Tibial artery (tissue), 4 donors: ENCODE measurements around the gene CAMTA1.

Source experiments
- DNase-seq, 2 donors: peaks; one replicate each; pipeline ENCODE4 v3.0.0-alpha.2; 2019
- H3K27ac ChIP-seq, 2 donors: fragments of 200-600 bp; sonication (generic) in 1 of 2; 1 replicate in 1 of 2; 2 replicates in 1 of 2; pipeline ENCODE4 v1.5.1; 2018 to 2019; ENCODE audit warnings: mild to moderate bottlenecking in 1 of 2
- H3K27me3 ChIP-seq, 2 donors: fragments of 200-600 bp; sonication (generic) in 1 of 2; one replicate each; pipeline versions ENCODE4 v1.5.1 to v1.6.0; 2016 to 2019
- H3K36me3 ChIP-seq, 3 donors: fragments of 200-600 bp; sonication (generic) in 2 of 3; one replicate each; pipeline ENCODE4 v1.5.1; 2016 to 2019; ENCODE audit warnings: mild to moderate bottlenecking in 2 of 3
- H3K4me1 ChIP-seq, 4 donors: fragments of 200-600 bp; sonication (generic) in 2 of 4; 1 replicate in 3 of 4; 2 replicates in 1 of 4; pipeline ENCODE4 v1.5.1; 2016 to 2019
- H3K4me3 ChIP-seq, 2 donors: fragments of 200-600 bp; sonication (generic) in 1 of 2; 1 replicate in 1 of 2; 2 replicates in 1 of 2; pipeline ENCODE4 v1.5.1; 2018 to 2019; ENCODE audit warnings: mild to moderate bottlenecking in 2 of 2
- H3K9me3 ChIP-seq, 3 donors: fragments of 200-600 bp; sonication (generic) in 1 of 3; one replicate each; pipeline ENCODE4 v1.5.1; 2016 to 2019
- CTCF ChIP-seq, 2 experiments: fragments of 200-600 bp in 1 of 2; fragments of 450-650 bp in 1 of 2; IDR thresholded peaks; one replicate each; pipeline ENCODE4 v1.5.1; 2017 to 2019; ENCODE audit warnings: antibody characterized with exemption in 2 of 2, mild to moderate bottlenecking in 1 of 2, moderate library complexity in 1 of 2
- intact Hi-C: fragments of 100-400 bp; cut with DNase I; formaldehyde crosslinking; loops from one replicate; pipeline ENCODE4 v1.15.0; 2023; ENCODE audit warnings: low total_unique reads

The CAMTA1 gene

GRCh38 chr1:6923955-6924881 lies 139.0 kb downstream of the CAMTA1 start:
- no peak for DNase-seq
- H3K4me3 ChIP-seq, result peak overlapping the region in 1 of 2 donors; percentile 11
- no peaks in the 10 kb centered on the region for H3K36me3 ChIP-seq
- intact Hi-C loops, result no loop called here
- peaks cover 0 to 39% (median 34%) of the 10 kb centered on the region in 4 donors for H3K4me1 ChIP-seq
- H3K27ac ChIP-seq, result peak overlapping the region; percentile 55 to 57
- TF ChIP-seq CTCF (IDR thresholded peaks at IDR 0.05), result no peak
- no peaks in the 10 kb centered on the region for H3K9me3 ChIP-seq
- H3K27me3 ChIP-seq, result no peaks in the 10 kb centered on the region

- H3K4me1 ChIP-seq, result peaks cover 0 to 39% (median 34%) of the 10 kb centered on the region in 4 donors
- TF ChIP-seq CTCF (IDR thresholded peaks at IDR 0.05), result no peak
- no peaks in the 10 kb centered on the region for H3K27me3 ChIP-seq
- peak overlapping the region; percentile 55 to 57 for H3K27ac ChIP-seq
- no peaks in the 10 kb centered on the region for H3K36me3 ChIP-seq
- no peak overlapping the region for H3K4me3 ChIP-seq
- DNase-seq, result no peak
- H3K9me3 ChIP-seq, result no peaks in the 10 kb centered on the region
- intact Hi-C loops, result no loop called here
Measured at GRCh38 chr1:6924891-6925290, 139.6 kb downstream of the CAMTA1 start.

GRCh38 chr1:6927626-6928025 lies 142.4 kb downstream of the CAMTA1 start:
- H3K9me3 ChIP-seq, result no peaks in the 10 kb centered on the region
- intact Hi-C loops, result no loop called here
- TF ChIP-seq CTCF (IDR thresholded peaks at IDR 0.05), result no peak
- no peaks in the 10 kb centered on the region for H3K36me3 ChIP-seq
- DNase-seq, result peak in 1 of 2 donors; percentile 29
- H3K27ac ChIP-seq, result no peak overlapping the region
- H3K4me1 ChIP-seq, result peaks cover 0 to 33% (median 27%) of the 10 kb centered on the region in 4 donors
- no peak overlapping the region for H3K4me3 ChIP-seq
- H3K27me3 ChIP-seq, result no peaks in the 10 kb centered on the region

GRCh38 chr1:6928106-6928885 lies 143.0 kb downstream of the CAMTA1 start:
- H3K9me3 ChIP-seq, result no peaks in the 10 kb centered on the region
- peaks cover 0 to 27% (median 22%) of the 10 kb centered on the region in 4 donors for H3K4me1 ChIP-seq
- H3K4me3 ChIP-seq, result no peak overlapping the region
- DNase-seq, result no peak
- intact Hi-C loops, result no loop called here
- H3K27ac ChIP-seq, result no peak overlapping the region
- no peaks in the 10 kb centered on the region for H3K27me3 ChIP-seq
- TF ChIP-seq CTCF (IDR thresholded peaks at IDR 0.05), result no peak
- H3K36me3 ChIP-seq, result no peaks in the 10 kb centered on the region

- intact Hi-C loops, result no loop called here
- Histone ChIP-seq H3K4me1 (peaks cover 0 to 10% (median 4%) of the 10 kb centered on the region in 4 donors), H3K9me3 (no peaks in the 10 kb centered on the region), H3K4me3 (no peak overlapping the region), H3K36me3 (no peaks in the 10 kb centered on the region), H3K27ac (no peak overlapping the region), H3K27me3 (no peaks in the 10 kb centered on the region)
- no peak for TF ChIP-seq CTCF (IDR thresholded peaks at IDR 0.05)
- DNase-seq, result no peak
Measured at GRCh38 chr1:6930732-6931300, 145.6 kb downstream of the CAMTA1 start.
